H1 (cell line): Measurements from ENCODE around the gene ADRB2. TPM values are rescaled to one million over a fixed set of nuclear protein-coding genes. Genes with fewer than 3 reads are reported as not detected.

Experiments used
- CTCF ChIA-PET: fragments of 300-600 bp; sonication (Branson Sonifier 250); formaldehyde crosslinking; loops from one replicate; lab custom pipeline; 2021; ENCODE audit not compliant: partially characterized antibody; lab: Charles Lee
- POLR2A ChIA-PET: fragments of 300-600 bp; sonication (Branson Sonifier 250); formaldehyde crosslinking; loops from one replicate; lab custom pipeline; 2021; ENCODE audit warnings: inconsistent platforms; ENCODE audit not compliant: partially characterized antibody; lab: Charles Lee
- DNase-seq, 2 experiments: peaks; one replicate each; pipeline versions ENCODE4 v3.0.0 to v3.0.0-alpha.2; 2010 to 2022; ENCODE audit warnings: low spot score in 2 of 2, low read depth in 1 of 2, mixed read lengths in 1 of 2
- FAIRE-seq: peaks from 2 replicates; lab custom pipeline; 2011; peaks lifted over from hg19 to GRCh38; lab: Jason Lieb, UNC
- H2AFZ ChIP-seq: 2 replicates; pipeline ENCODE4 v1.8.1; 2012; ENCODE audit warnings: low read length, inconsistent platforms
- H2AK5ac ChIP-seq: 2 replicates; pipeline ENCODE4 v1.6.1; 2013; ENCODE audit warnings: low read depth, low read length
- H2BK120ac ChIP-seq: replicated peaks from 2 replicates; pipeline ENCODE3; 2013; ENCODE audit warnings: low read depth, low read length, inconsistent platforms
- H2BK12ac ChIP-seq: 2 replicates; pipeline ENCODE4 v1.6.1; 2013; ENCODE audit warnings: low read depth, low read length
- H2BK15ac ChIP-seq: 2 replicates; pipeline ENCODE4 v1.6.1; 2013; ENCODE audit warnings: low read length
- H2BK20ac ChIP-seq: 2 replicates; pipeline ENCODE4 v1.6.1; 2013; ENCODE audit warnings: low read length
- H2BK5ac ChIP-seq: 2 replicates; pipeline ENCODE4 v1.6.1; 2013; ENCODE audit warnings: low read depth, low read length
- H3K14ac ChIP-seq: 2 replicates; pipeline ENCODE4 v1.6.1; 2013; ENCODE audit warnings: inconsistent platforms; ENCODE audit not compliant: insufficient read length
- H3K18ac ChIP-seq: 2 replicates; pipeline ENCODE4 v1.6.1; 2013; ENCODE audit warnings: low read length; ENCODE audit errors: extremely low read depth
- H3K23ac ChIP-seq: 2 replicates; pipeline ENCODE4 v1.6.1; 2013; ENCODE audit warnings: inconsistent platforms; ENCODE audit not compliant: insufficient read length
- H3K23me2 ChIP-seq: 2 replicates; pipeline ENCODE4 v1.6.1; 2013; ENCODE audit warnings: low read depth, low read length
- H3K27ac ChIP-seq: 2 replicates; pipeline ENCODE4 v1.6.1; 2011; ENCODE audit warnings: low read depth, low read length, inconsistent platforms
- H3K27me3 ChIP-seq, 4 experiments: replicated peaks in 1 of 4; 1 replicate in 1 of 4; 2 replicates in 3 of 4; pipeline versions ENCODE4 v1.6.1 to v1.8.1; 2011 to 2013; ENCODE audit warnings: low read length in 3 of 4, mild to moderate bottlenecking in 3 of 4, inconsistent platforms in 2 of 4, mixed read lengths in 2 of 4, moderate library complexity in 1 of 4; ENCODE audit not compliant: control insufficient read depth in 3 of 4, insufficient read depth in 3 of 4; ENCODE audit errors: extremely low read depth in 1 of 4
- H3K36me3 ChIP-seq, 4 experiments: 2 replicates each; pipeline versions ENCODE4 v1.6.1 to v1.8.1; 2011 to 2013; ENCODE audit warnings: mild to moderate bottlenecking in 4 of 4, low read length in 3 of 4, moderate library complexity in 2 of 4, control low read depth in 1 of 4, inconsistent platforms in 1 of 4; ENCODE audit not compliant: insufficient read depth in 4 of 4, control insufficient read depth in 2 of 4
- H3K4ac ChIP-seq: replicated peaks from 2 replicates; pipeline ENCODE3; 2013; ENCODE audit warnings: low read length, low read depth, mixed read lengths, inconsistent platforms; ENCODE audit not compliant: insufficient read length
- H3K4me1 ChIP-seq, 4 experiments: replicated peaks in 1 of 4; 1 replicate in 1 of 4; 2 replicates in 3 of 4; pipeline versions ENCODE4 v1.6.1 to v1.8.1; 2011 to 2013; ENCODE audit warnings: low read length in 3 of 4, inconsistent platforms in 2 of 4, mixed read lengths in 1 of 4; ENCODE audit not compliant: insufficient read depth in 4 of 4, control insufficient read depth in 3 of 4
- H3K4me2 ChIP-seq, 2 experiments: 2 replicates each; pipeline versions ENCODE4 v1.6.1 to v1.8.1; 2011 to 2013; ENCODE audit warnings: low read depth in 2 of 2, low read length in 2 of 2, control low read depth in 1 of 2, inconsistent platforms in 1 of 2, mild to moderate bottlenecking in 1 of 2; ENCODE audit not compliant: insufficient read depth in 1 of 2
- H3K4me3 ChIP-seq, 4 experiments: fragments of 200-600, 300-600 bp in 1 of 4; sonication (generic), shearing (Covaris generic), sonication (Bioruptor Twin) in 1 of 4; 2 replicates each; pipeline versions ENCODE4 v1.5.1 to v1.8.1; 2011 to 2016; ENCODE audit warnings: low read length in 4 of 4, low read depth in 3 of 4, control low read depth in 2 of 4, inconsistent platforms in 2 of 4, mild to moderate bottlenecking in 2 of 4, mixed read lengths in 1 of 4, moderate library complexity in 1 of 4; ENCODE audit not compliant: insufficient read depth in 2 of 4; ENCODE audit errors: extremely low read depth in 1 of 4
- H3K56ac ChIP-seq: replicated peaks from 2 replicates; pipeline ENCODE3; 2013; ENCODE audit warnings: low read depth, mild to moderate bottlenecking, mixed read lengths, low read length, inconsistent platforms; ENCODE audit not compliant: insufficient read length
- H3K79me1 ChIP-seq: 2 replicates; pipeline ENCODE4 v1.6.1; 2013; ENCODE audit warnings: low read depth, low read length, control low read depth
- H3K79me2 ChIP-seq, 2 experiments: 2 replicates each; pipeline versions ENCODE4 v1.6.1 to v1.8.1; 2012 to 2013; ENCODE audit warnings: low read length in 2 of 2, mild to moderate bottlenecking in 2 of 2, inconsistent platforms in 1 of 2; ENCODE audit not compliant: insufficient read depth in 2 of 2, control insufficient read depth in 1 of 2
- H3K9ac ChIP-seq, 4 experiments: replicated peaks in 1 of 4; 1 replicate in 1 of 4; 2 replicates in 3 of 4; pipeline versions ENCODE4 v1.6.1 to v1.8.1; 2011 to 2013; ENCODE audit warnings: low read depth in 3 of 4, low read length in 3 of 4, control low read depth in 2 of 4, mild to moderate bottlenecking in 2 of 4, moderate library complexity in 2 of 4, inconsistent platforms in 1 of 4; ENCODE audit errors: extremely low read depth in 1 of 4
- H3K9me3 ChIP-seq, 2 experiments: 2 replicates each; pipeline versions ENCODE4 v1.6.1 to v1.8.1; 2012 to 2013; ENCODE audit warnings: mild to moderate bottlenecking in 2 of 2, moderate library complexity in 2 of 2, control low read depth in 1 of 2, inconsistent platforms in 1 of 2, low read depth in 1 of 2, low read length in 1 of 2, mixed read lengths in 1 of 2; ENCODE audit not compliant: insufficient read depth in 2 of 2
- H4K20me1 ChIP-seq, 2 experiments: replicated peaks in 1 of 2; 2 replicates each; pipeline versions ENCODE3 to v1.8.1; 2011 to 2013; ENCODE audit warnings: inconsistent platforms in 2 of 2, low read length in 2 of 2, mild to moderate bottlenecking in 1 of 2; ENCODE audit not compliant: insufficient read depth in 2 of 2, control insufficient read depth in 1 of 2
- H4K5ac ChIP-seq: 2 replicates; pipeline ENCODE4 v1.6.1; 2013; ENCODE audit warnings: low read length, low read depth, mixed read lengths, inconsistent platforms; ENCODE audit not compliant: insufficient read length
- H4K8ac ChIP-seq: 2 replicates; pipeline ENCODE4 v1.8.0; 2013; ENCODE audit warnings: mild to moderate bottlenecking, moderate library complexity, low read length, inconsistent platforms; ENCODE audit not compliant: insufficient read depth; ENCODE audit errors: extremely low read depth
- H4K91ac ChIP-seq: replicated peaks from 2 replicates; pipeline ENCODE3; 2013; ENCODE audit warnings: low read length, mixed read lengths, inconsistent platforms; ENCODE audit not compliant: insufficient read length
- BCL11A ChIP-seq, 2 experiments: IDR thresholded peaks; one replicate each; pipeline ENCODE4 v1.6.1; 2011; ENCODE audit warnings: low read depth in 2 of 2, low read length in 2 of 2, mild to moderate bottlenecking in 2 of 2
- CREB1 ChIP-seq: IDR thresholded peaks from 2 replicates; pipeline ENCODE4 v1.6.1; 2012; ENCODE audit warnings: inconsistent platforms
- RXRA ChIP-seq: IDR thresholded peaks from 2 replicates; pipeline ENCODE4 v1.6.1; 2011; ENCODE audit warnings: low read depth, mild to moderate bottlenecking, low read length, moderate library complexity; ENCODE audit not compliant: insufficient read depth
- WGBS, 2 experiments: shearing (Covaris generic) in 1 of 2; methylation state at CpG; one replicate each; pipeline versions ENCODE4 v1.1.6 to v1.1.7; 2013 to 2015; ENCODE audit warnings: low lambda C conversion rate in 2 of 2, mixed read lengths in 2 of 2, inconsistent platforms in 1 of 2, low coverage in 1 of 2, missing lambda C conversion rate in 1 of 2; ENCODE audit not compliant: insufficient replicate concordance in 2 of 2, insufficient coverage in 1 of 2, insufficient read length in 1 of 2; ENCODE audit errors: extremely low coverage in 1 of 2, missing lambda C conversion rate in 1 of 2; 5-methylcytosine and 5-hydroxymethylcytosine counted together
- polyA plus RNA-seq, 7 experiments: library from polyadenylated mRNA; depleted of rRNA in 3 of 7; stranded (reverse) in 5 of 7; unstranded in 2 of 7; fragments of >200 nt in 5 of 7; fragments of 200-250 nt in 2 of 7; gene quantifications; 1 replicate in 5 of 7; 2 replicates in 1 of 7; 4 replicates in 1 of 7; pipeline versions ENCODE4 v1.2.1 to v1.2.3, GENCODE V29; 2011 to 2013; ENCODE audit warnings: missing spikeins in 2 of 7, mixed read lengths in 2 of 7
- total RNA-seq: library from RNA; stranded (reverse); fragmentation: NEBNext Ultra II Directional; extraction: Animal tissue kit (Norgen Biotek cat#: 25700); gene quantifications from 2 replicates; pipeline ENCODE4 v1.2.1, GENCODE V29; 2021

The ADRB2 gene
- total and polyA plus RNA-seq, 2 of the 8 experiments (the other 6 are each of a cell fraction or from before 2014, with no cell fraction given), result 0.65 to 0.77 TPM

GRCh38 chr5:148875205-148875875, 48.9 kb downstream of the ADRB2 start:
- Histone ChIP-seq H3K9me3 (no peaks in the 10 kb centered on the region), H2BK20ac (no peak overlapping the region), H4K91ac (no peak overlapping the region), H4K8ac (no peak overlapping the region), H3K4ac (no peak overlapping the region), H3K27ac (no peak overlapping the region), H3K14ac (no peak overlapping the region), H3K56ac (no peak overlapping the region), H4K5ac (no peak overlapping the region), H2AK5ac (no peak overlapping the region), H3K4me3 (no peak overlapping the region), H3K9ac (no peak overlapping the region), H2BK5ac (no peak overlapping the region), H3K4me1 (no peaks in the 10 kb centered on the region), H3K79me1 (no peaks in the 10 kb centered on the region), H3K4me2 (no peak overlapping the region), H3K18ac (no peak overlapping the region), H2BK15ac (no peak overlapping the region), H2BK12ac (no peak overlapping the region), H3K27me3 (no peaks in the 10 kb centered on the region), H2BK120ac (no peak overlapping the region), H3K36me3 (no peaks in the 10 kb centered on the region; a peak in 1 of 8 replicates), H4K20me1 (no peaks in the 10 kb centered on the region), H2AFZ (no peak overlapping the region), H3K79me2 (no peaks in the 10 kb centered on the region), H3K23me2 (no peaks in the 10 kb centered on the region), H3K23ac (no peak overlapping the region)
- ChIA-PET CTCF (interaction anchor here (0.7 to 1.8 kb wide), 3 partner anchors 13 to 53 kb away, joined by 3 to 6 read pairs (median 3); no protein-coding TSS in a partner anchor), POLR2A (no interaction called here)
- no peak for TF ChIP-seq RXRA
- no peak for TF ChIP-seq CREB1
- TF ChIP-seq BCL11A (IDR thresholded peaks at IDR 0.05; ENCODE audit: low read depth in 2 of 2, low read length in 2 of 2), result no peak
- FAIRE-seq (no peak), DNase-seq (no peak)
- 89% methylated on average over 4 of the region's 4 CpGs; no CpG with 5 or more reads in 1 of the 2 experiments for WGBS, 2 experiments
